AG09319 (cell line): ENCODE data around the gene SIL1.

Experiments used
- DNase-seq: peaks from one replicate; pipeline ENCODE4 v3.0.0-alpha.2; 2010; ENCODE audit warnings: low read depth; ENCODE audit errors: extremely low read depth
- TF ChIP-seq, protein P1 (sequence below): IDR thresholded peaks from 2 replicates; pipeline ENCODE4 v1.5.1; 2011; ENCODE audit warnings: low read depth, mild to moderate bottlenecking, inconsistent platforms, low read length, moderate library complexity

SIL1 gene

DNA sequence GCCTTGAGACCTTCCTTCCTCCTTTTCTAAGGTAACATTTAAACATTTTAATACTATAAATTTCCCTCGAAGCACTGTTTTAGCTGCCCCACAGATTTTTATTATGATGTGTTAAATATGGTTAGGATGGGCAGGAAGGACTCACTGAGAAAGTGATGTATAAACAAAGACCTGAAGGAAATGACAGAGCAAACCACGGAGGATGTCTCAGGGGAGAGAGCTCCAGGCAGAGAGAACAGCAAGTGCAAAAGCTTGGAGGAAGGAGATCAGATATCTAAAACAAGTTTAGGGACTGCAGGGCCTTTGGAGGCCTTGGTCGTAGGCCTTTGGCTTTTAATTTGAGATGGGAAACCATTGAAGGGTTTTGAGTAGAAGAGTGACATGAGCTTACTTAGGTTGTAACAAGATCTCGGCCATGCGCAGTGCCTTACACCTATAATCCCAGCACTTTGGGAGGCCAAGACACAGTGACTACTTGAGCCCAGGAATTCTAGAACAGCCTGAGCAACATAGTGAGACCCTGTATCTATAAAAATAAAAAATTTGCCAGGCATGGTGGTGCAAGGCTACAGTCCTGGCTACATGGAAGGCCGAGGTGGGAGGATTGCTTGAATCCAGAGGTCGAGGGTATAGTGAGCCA lies 287.5 kb downstream of the SIL1 start:
- TF ChIP-seq, protein P1, sequence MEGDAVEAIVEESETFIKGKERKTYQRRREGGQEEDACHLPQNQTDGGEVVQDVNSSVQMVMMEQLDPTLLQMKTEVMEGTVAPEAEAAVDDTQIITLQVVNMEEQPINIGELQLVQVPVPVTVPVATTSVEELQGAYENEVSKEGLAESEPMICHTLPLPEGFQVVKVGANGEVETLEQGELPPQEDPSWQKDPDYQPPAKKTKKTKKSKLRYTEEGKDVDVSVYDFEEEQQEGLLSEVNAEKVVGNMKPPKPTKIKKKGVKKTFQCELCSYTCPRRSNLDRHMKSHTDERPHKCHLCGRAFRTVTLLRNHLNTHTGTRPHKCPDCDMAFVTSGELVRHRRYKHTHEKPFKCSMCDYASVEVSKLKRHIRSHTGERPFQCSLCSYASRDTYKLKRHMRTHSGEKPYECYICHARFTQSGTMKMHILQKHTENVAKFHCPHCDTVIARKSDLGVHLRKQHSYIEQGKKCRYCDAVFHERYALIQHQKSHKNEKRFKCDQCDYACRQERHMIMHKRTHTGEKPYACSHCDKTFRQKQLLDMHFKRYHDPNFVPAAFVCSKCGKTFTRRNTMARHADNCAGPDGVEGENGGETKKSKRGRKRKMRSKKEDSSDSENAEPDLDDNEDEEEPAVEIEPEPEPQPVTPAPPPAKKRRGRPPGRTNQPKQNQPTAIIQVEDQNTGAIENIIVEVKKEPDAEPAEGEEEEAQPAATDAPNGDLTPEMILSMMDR = no peak
- DNase-seq = no peak

DNA sequence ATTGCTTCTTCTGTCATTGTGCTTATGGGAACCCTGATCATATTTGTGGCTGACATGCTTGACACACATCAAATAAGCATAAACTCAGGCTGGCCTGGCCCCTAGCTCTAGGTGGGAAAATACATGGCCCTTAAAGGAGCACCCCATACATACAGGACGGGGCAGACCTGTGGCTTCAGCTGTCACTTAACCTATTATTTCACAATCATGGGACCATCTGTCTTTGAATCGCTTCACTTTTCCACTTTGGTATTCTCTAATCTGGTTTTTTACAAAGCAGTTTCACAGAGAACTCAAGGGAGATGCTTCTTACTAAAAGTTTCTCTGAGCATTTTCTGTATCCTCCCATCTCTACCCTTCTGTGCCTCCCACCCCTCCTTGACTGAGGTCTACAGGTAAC lies 288.4 kb downstream of the SIL1 start:
- TF ChIP-seq, protein P1 = no peak
- no peak for DNase-seq

DNA sequence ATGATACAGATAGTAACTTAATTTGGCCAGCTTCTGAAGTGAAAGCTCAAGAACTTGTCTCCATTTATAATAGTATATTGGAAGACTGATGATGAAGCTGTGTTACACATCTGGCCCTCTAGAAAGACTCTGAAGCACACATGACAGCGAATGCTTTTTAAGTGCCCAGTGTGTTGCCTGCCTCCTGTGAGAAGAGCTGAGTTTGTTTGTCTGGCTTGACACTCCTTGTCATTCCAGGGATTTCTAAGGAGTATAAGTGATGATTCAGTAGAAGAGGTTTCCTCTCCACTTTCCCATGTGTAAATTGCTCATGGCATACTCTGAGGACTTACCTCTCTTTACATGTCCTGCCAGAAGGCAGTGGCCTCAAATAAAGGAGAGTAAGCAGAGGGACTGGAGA lies 292.6 kb downstream of the SIL1 start:
- no peak for DNase-seq
- TF ChIP-seq, protein P1 = no peak

DNA sequence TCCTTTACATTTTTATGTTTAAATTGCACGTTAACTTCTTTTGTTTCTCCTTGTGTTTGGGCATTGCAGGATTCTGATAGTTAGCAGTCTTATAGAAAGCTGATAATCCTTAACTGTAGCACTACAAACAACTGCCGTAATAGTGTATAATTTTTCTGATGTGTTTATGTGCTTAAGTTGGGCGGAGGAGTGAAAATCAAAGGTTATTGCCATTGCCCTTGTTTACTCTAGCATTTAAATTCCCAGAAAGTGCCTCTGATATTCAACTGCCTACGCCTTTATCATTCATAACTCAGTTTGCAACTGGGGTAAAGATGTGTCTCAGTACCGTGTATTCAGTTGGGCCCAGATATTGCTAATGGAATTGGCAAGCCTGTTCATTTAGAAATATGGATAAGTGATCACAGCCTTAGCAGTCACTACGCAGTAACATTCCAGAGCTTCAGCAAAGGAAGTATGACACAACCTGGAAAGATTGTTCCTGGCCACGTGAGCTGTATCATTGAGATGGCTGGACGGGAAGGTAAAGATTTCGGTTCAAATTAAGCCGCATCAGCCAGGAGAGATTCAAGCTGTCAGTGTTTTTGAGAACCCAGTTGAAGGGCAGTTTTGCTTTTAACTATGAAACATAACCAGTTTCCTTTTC lies 294.9 kb downstream of the SIL1 start:
- TF ChIP-seq, protein P1 = no peak
- DNase-seq = no peak

DNA sequence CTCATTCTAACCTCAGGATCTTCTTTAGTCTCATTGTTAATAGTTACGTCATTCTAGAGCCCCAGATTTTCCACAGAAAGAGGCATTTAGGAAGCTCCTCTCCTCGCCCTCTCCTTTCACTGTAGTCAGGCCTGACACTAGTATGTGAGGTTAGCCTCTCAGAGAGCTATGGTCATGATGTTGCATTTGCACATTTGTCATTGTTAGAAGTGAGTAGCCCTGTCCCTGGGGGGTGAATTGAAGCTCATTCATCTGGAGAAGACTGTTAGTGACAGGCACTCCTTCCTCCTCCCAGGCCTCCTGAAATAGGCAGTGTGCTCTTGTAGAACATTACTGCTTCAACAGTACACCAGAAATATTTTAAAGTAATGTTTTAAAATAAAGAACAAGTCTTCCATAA lies 296.5 kb downstream of the SIL1 start:
- TF ChIP-seq, protein P1 = no peak
- no peak for DNase-seq

DNA sequence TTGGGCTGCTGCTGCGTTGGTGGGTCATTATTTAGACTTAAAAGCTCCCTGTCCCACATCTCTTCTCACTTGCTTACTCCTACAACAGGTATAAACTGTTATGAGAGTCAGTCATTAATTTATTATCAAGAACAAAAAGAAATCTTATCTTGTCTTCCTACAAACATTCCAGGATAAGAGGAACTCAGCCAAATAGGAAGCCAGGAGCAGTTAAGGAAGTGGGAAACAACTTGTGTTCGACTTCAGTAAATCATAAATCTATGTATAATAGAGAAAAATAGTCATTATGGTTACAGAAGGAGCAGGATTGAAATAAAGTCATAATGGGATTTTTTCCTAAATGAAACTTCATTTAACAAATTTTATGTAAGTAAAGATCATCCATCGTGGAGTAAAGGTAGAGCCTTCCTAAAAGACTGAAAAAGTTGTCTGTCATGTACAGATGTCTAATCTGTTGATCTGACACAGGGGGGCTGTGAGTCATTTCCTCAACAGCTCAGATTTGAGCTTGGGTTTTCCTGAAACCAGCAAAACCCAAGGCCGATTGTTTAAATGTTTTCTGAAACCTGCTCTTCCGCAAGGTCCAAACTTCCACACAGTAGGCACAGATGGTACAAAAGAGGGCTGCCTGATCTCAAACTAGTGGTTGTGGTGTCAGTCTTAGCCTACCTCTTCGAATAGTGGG lies 297.7 kb downstream of the SIL1 start:
- DNase-seq = no peak

DNA sequence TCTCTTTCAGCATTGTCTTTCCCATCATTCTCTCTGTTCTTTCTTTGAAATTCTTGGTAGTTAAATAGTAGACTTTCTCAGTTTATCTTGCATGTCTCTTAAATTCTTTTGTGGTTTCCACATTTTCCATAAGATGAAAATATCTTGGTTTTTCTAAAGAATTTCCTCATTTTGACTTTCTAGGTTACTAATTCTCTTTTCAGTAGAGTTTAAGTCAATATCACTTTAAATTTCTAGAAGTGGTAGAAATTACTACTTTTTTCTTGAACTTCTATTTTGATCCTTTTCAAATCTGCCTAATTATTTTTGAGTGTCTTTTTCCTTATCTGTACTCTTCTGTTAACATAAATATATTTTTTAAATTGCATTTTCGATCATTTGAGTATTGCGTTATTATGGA lies 299.4 kb downstream of the SIL1 start:
- TF ChIP-seq, protein P1 = no peak
- DNase-seq = no peak

More for the DNA sequence above, 297.7 kb downstream of the SIL1 start:
- TF ChIP-seq, protein P1 = no peak
